Ovary (tissue), 9 donors: ENCODE data around the gene FAM117B. TPM values are rescaled to one million over a fixed set of nuclear protein-coding genes. Genes with fewer than 3 reads are reported as not detected.

ENCODE experiments used
- DNase-seq, 5 donors: peaks; one replicate each; pipeline ENCODE4 v3.0.0-alpha.2; 2019 to 2020
- H3K27ac ChIP-seq, 2 donors: fragments of 200-600 bp; one replicate each; pipeline versions ENCODE4 v1.5.1 to v1.8.0; 2019 to 2022
- H3K27me3 ChIP-seq: fragments of 200-600 bp; one replicate; pipeline ENCODE4 v1.8.0; 2022
- H3K36me3 ChIP-seq: fragments of 200-600 bp; sonication (generic); one replicate; pipeline ENCODE4 v1.5.1; 2019
- H3K4me1 ChIP-seq: one replicate; pipeline ENCODE4 v1.8.1; 2013; ENCODE audit warnings: mild to moderate bottlenecking, moderate library complexity; ENCODE audit not compliant: insufficient read depth
- H3K4me3 ChIP-seq: fragments of 200-600 bp; sonication (generic); one replicate; pipeline ENCODE4 v1.5.1; 2017
- H3K9me3 ChIP-seq, 2 donors: fragments of 200-600 bp in 1 of 2; sonication (generic) in 1 of 2; one replicate each; pipeline versions ENCODE4 v1.5.1 to v1.8.1; 2013 to 2019; ENCODE audit warnings: mild to moderate bottlenecking in 1 of 2, moderate library complexity in 1 of 2
- CTCF ChIP-seq, 3 donors: fragments of 450-650 bp in 2 of 3; fragments of 200-600 bp in 1 of 3; IDR thresholded peaks; one replicate each; pipeline versions ENCODE4 v1.5.1 to v1.8.0; 2016 to 2022; ENCODE audit warnings: antibody characterized with exemption in 3 of 3, mild to moderate bottlenecking in 1 of 3
- EP300 ChIP-seq: sonication (generic); formaldehyde crosslinking; IDR thresholded peaks from one replicate; pipeline ENCODE4 v1.6.1; 2017; ENCODE audit warnings: antibody characterized with exemption
- POLR2A ChIP-seq: fragments of 450-650 bp; IDR thresholded peaks from one replicate; pipeline ENCODE4 v1.6.1; 2017; ENCODE audit warnings: antibody characterized with exemption, mild to moderate bottlenecking, moderate library complexity
- WGBS, 3 donors: extraction: QIAGEN DNeasy Blood & Tissue Kit in 1 of 3; methylation state at CpG; one replicate each; pipeline versions ENCODE4 v1.1.5 to v1.1.7; 2013 to 2017; 5-methylcytosine and 5-hydroxymethylcytosine counted together
- intact Hi-C, 4 donors: fragments of 100-400 bp; cut with DNase I; formaldehyde crosslinking; loops; one replicate each; pipeline versions ENCODE4 v1.11.0 to v1.15.1; 2022 to 2023
- polyA plus RNA-seq, 2 donors: library from polyadenylated mRNA; stranded (reverse); fragments of 200-250 nt in 1 of 2; fragments of 350-450 nt in 1 of 2; fragmentation: Illumina TruSeq in 1 of 2; extraction: RNeasy Lipid Tissue Mini Kit (QIAGEN cat#74804) in 1 of 2; gene quantifications; one replicate each; pipeline ENCODE4 v1.2.3, GENCODE V29; 2013 to 2014
- total RNA-seq, 7 donors: library from RNA; depleted of rRNA in 2 of 7; stranded (reverse); fragments of >200 nt in 2 of 7; fragmentation: NEBNext Ultra II Directional in 3 of 7; extraction: Animal tissue kit (Norgen Biotek cat#: 25700) in 3 of 7; gene quantifications; one replicate each; pipeline versions ENCODE4 v1.1.0 to v1.2.4, GENCODE V29; 2016 to 2023
- donor health status: DM: no; HTN: no; CAD: no; lungs with moderate emphysema.
- donor health status: DM: no; HTN: no; CAD: no.
- donor health status: Bipolar disorder and iron deficiency.
- donor health status: DM: yes; HTN: yes; CAD: no.
- donor health status: DM: no; HTN: no; CAD: no.
- donor health status: DM: yes; HTN: yes; CAD: no.

Gene FAM117B
- total and polyA plus RNA-seq, 9 donors, result 5.1 to 13.6 (median 9.8) TPM

GRCh38 chr2:202771741-202772460, 137.1 kb downstream of the FAM117B start:
- peak in 3 of 5 donors; percentile 28 to 64 (median 47) for DNase-seq
- WGBS, 3 donors, result 40 to 44% (median 43%) methylated on average over 7 of the region's 7 CpGs
- intact Hi-C loops, result no loop called here

GRCh38 chr2:202773301-202773973, 138.7 kb downstream of the FAM117B start:
- intact Hi-C loops, result no loop called here
- H3K27ac ChIP-seq, result no peak overlapping the region
- H3K9me3 ChIP-seq, result no peaks in the 10 kb centered on the region
- 70 to 79% (median 74%) methylated on average over 6 of the region's 6 CpGs for WGBS, 3 donors
- H3K4me3 ChIP-seq, result no peak overlapping the region
- peaks cover 8% of the 10 kb centered on the region for H3K4me1 ChIP-seq
- no peak for TF ChIP-seq CTCF (IDR thresholded peaks at IDR 0.05)
- no peak for TF ChIP-seq POLR2A
- TF ChIP-seq EP300, result no peak
- no peak for DNase-seq
- H3K36me3 ChIP-seq, result no peaks in the 10 kb centered on the region
- H3K27me3 ChIP-seq, result no peaks in the 10 kb centered on the region

More at GRCh38 chr2:202771741-202772460, 137.1 kb downstream of the FAM117B start:
- Histone ChIP-seq H3K27me3 (no peaks in the 10 kb centered on the region), H3K36me3 (no peaks in the 10 kb centered on the region), H3K4me1 (peaks cover 8% of the 10 kb centered on the region), H3K27ac (no peak overlapping the region), H3K9me3 (no peaks in the 10 kb centered on the region), H3K4me3 (no peak overlapping the region)
- no peak for TF ChIP-seq CTCF (IDR thresholded peaks at IDR 0.05)
- TF ChIP-seq EP300, result no peak
- no peak for TF ChIP-seq POLR2A

GRCh38 chr2:202774104-202774503, 139.3 kb downstream of the FAM117B start:
- Histone ChIP-seq H3K27ac (no peak overlapping the region), H3K4me1 (peaks cover 8% of the 10 kb centered on the region), H3K36me3 (no peaks in the 10 kb centered on the region), H3K27me3 (no peaks in the 10 kb centered on the region), H3K4me3 (no peak overlapping the region), H3K9me3 (no peaks in the 10 kb centered on the region)
- TF ChIP-seq CTCF (IDR thresholded peaks at IDR 0.05) (no peak), EP300 (no peak), POLR2A (no peak)
- no peak for DNase-seq
- 92 to 94% (median 92%) methylated on average over 37 of the region's 37 CpGs for WGBS, 3 donors
- intact Hi-C loops, result no loop called here

- Histone ChIP-seq H3K4me1 (peaks cover 4% of the 10 kb centered on the region), H3K27me3 (no peaks in the 10 kb centered on the region), H3K4me3 (no peak overlapping the region), H3K27ac (no peak overlapping the region), H3K36me3 (no peaks in the 10 kb centered on the region), H3K9me3 (no peaks in the 10 kb centered on the region)
- 92 to 97% (median 93%) methylated on average over 2 of the region's 2 CpGs for WGBS, 3 donors
- TF ChIP-seq POLR2A (no peak), CTCF (IDR thresholded peaks at IDR 0.05) (no peak), EP300 (no peak)
- no peak for DNase-seq
- intact Hi-C loops, result no loop called here
Observed at GRCh38 chr2:202778217-202778616, 143.4 kb downstream of the FAM117B start.
